ENCODE measurements around the gene CUTA. TPM values are rescaled to one million over a fixed set of nuclear protein-coding genes. Genes with fewer than 3 reads are reported as not detected.

The CUTA gene
- total RNA-seq, 2 experiments from 2014 or later: 176 to 185 TPM

GRCh38 chr6:33426590-33427511 is 8.9 kb upstream of the CUTA start:
- POLR2A ChIA-PET: interaction anchor here (0.6 to 3.0 kb wide), 12 partner anchors 10 to 455 kb away, joined by 3 to 22 read pairs (median 8); partner anchors contain the start of genes B3GALT4, CUTA, LEMD2 and PHF1
- TF ChIP-seq CTCF (IDR thresholded peaks at IDR 0.05): no peak

GRCh38 chr6:33425668-33426577 is 8.0 kb upstream of the CUTA start:
- Mint-ChIP-seq H3K4me1 (ENCODE audit: low read depth) (peaks cover 80% of the 10 kb centered on the region), H3K36me3 (ENCODE audit: low read depth) (peaks cover 5% of the 10 kb centered on the region), H3K27ac (peak overlapping the region; percentile 99), H3K9me3 (no peaks in the 10 kb centered on the region), H3K4me3 (peak overlapping the region; percentile 94), H3K27me3 (no peaks in the 10 kb centered on the region)
- TF ChIP-seq CTCF (IDR thresholded peaks at IDR 0.05): peak; percentile 65
- ChIA-PET POLR2A (interaction anchor here (0.8 to 3.0 kb wide), 12 partner anchors 9 to 454 kb away, joined by 3 to 22 read pairs (median 8); partner anchors contain the start of genes B3GALT4, CUTA, LEMD2 and PHF1), CTCF (interaction anchor here (0.6 to 2.7 kb wide), 14 partner anchors 10 to 154 kb away, joined by 3 to 25 read pairs (median 5); partner anchors contain the start of genes B3GALT4, KIFC1, PHF1 and RPS18)
- Histone ChIP-seq H3K4me1 (ENCODE audit: insufficient read depth, low read length) (peaks cover 60% of the 10 kb centered on the region), H3K4me3 (ENCODE audit: low read length) (peak overlapping the region; percentile 71), H3K27ac (ENCODE audit: low read depth in 1 of 2, low read length in 2 of 2) (peak overlapping the region; percentile 86 to 92), H3K36me3 (ENCODE audit: insufficient read depth, low read length) (peaks cover 3% of the 10 kb centered on the region), H3K27me3 (ENCODE audit: control insufficient read depth in 1 of 2, insufficient read depth in 2 of 2, low read length in 2 of 2) (no peaks in the 10 kb centered on the region), H3K9me3 (ENCODE audit: control insufficient read depth in 1 of 2, insufficient read depth in 1 of 2, low read length in 2 of 2) (no peaks in the 10 kb centered on the region)
- intact Hi-C loops (cut with DNase I, micrococcal nuclease): loop anchor here (1.0 to 5.0 kb wide), 4 partner anchors 16 to 154 kb away; partner anchors contain the start of genes KIFC1 (in 1 of the 2), RPS18 (in 1 of the 2) and VPS52 (in 1 of the 2)
- peak; percentile 48 for ATAC-seq (ENCODE audit: poor library complexity)
- DNase-seq: peak; percentile 65 to 91 (median 80)

More at GRCh38 chr6:33426590-33427511, 8.9 kb upstream of the CUTA start:
- intact Hi-C loops (cut with DNase I, micrococcal nuclease): loop anchor here (1.0 to 5.0 kb wide), 5 partner anchors 9 to 155 kb away; partner anchors contain the start of genes CUTA (in 1 of the 2), RPS18 (in 1 of the 2), VPS52 (in 1 of the 2) and ZBTB22 (in 1 of the 2)
- ATAC-seq (ENCODE audit: poor library complexity): peak; percentile 21
- peaks cover 3% of the 10 kb centered on the region for H3K36me3 ChIP-seq (ENCODE audit: insufficient read depth, low read length)
- CTCF ChIA-PET: interaction anchor here (1.2 to 2.7 kb wide), 7 partner anchors 11 to 155 kb away, joined by 3 to 25 read pairs (median 7); partner anchors contain the start of genes KIFC1, PHF1 and RPS18
- Mint-ChIP-seq H3K27ac (peak overlapping the region; percentile 99), H3K4me3 (peak overlapping the region; percentile 94), H3K36me3 (ENCODE audit: low read depth) (peaks cover 5% of the 10 kb centered on the region), H3K9me3 (no peaks in the 10 kb centered on the region), H3K27me3 (no peaks in the 10 kb centered on the region), H3K4me1 (ENCODE audit: low read depth) (peaks cover 76% of the 10 kb centered on the region)
- no peaks in the 10 kb centered on the region for H3K9me3 ChIP-seq (ENCODE audit: control insufficient read depth in 1 of 2, insufficient read depth in 1 of 2, low read length in 2 of 2)
- peak overlapping the region; percentile 71 for H3K4me3 ChIP-seq (ENCODE audit: low read length)
- peaks cover 69% of the 10 kb centered on the region for H3K4me1 ChIP-seq (ENCODE audit: insufficient read depth, low read length)
- DNase-seq: peak in 6 of 14 experiments; percentile 22 to 81 (median 56)
- no peaks in the 10 kb centered on the region for H3K27me3 ChIP-seq (ENCODE audit: control insufficient read depth in 1 of 2, insufficient read depth in 2 of 2, low read length in 2 of 2)
- H3K27ac ChIP-seq (ENCODE audit: low read depth in 1 of 2, low read length in 2 of 2): peak overlapping the region; percentile 86 to 92
